22Rv1 (cell line): ENCODE data around the gene MIF.
"Not testable (repeated sequence)": the region's sequence is repeated elsewhere in the genome, so short reads cannot be mapped to it uniquely, and the experiment has no call there.

Source experiments
- H3K27ac ChIP-seq: fragments of 450-650 bp; 2 replicates; pipeline ENCODE4 v1.5.1; 2017
- CTCF ChIP-seq: fragments of 450-650 bp; IDR thresholded peaks from 2 replicates; pipeline ENCODE4 v1.5.1; 2017; ENCODE audit warnings: mild to moderate bottlenecking
- ZFX ChIP-seq: fragments of 450-650 bp; IDR thresholded peaks from 2 replicates; pipeline ENCODE4 v1.6.1; 2017; ENCODE audit warnings: antibody characterized with exemption, borderline replicate concordance

MIF gene

GRCh38 chr22:23913661-23914353 lies 19.6 kb downstream of the MIF start:
- TF ChIP-seq CTCF (no peak), ZFX (no peak)
- peak overlapping the region; percentile 84 for H3K27ac ChIP-seq

- H3K27ac ChIP-seq, result peak overlapping the region; percentile 84
- TF ChIP-seq CTCF (no peak), ZFX (no peak)
Measured at GRCh38 chr22:23915290-23915689, 21.1 kb downstream of the MIF start.

- H3K27ac ChIP-seq, result not testable (repeated sequence)
Measured at GRCh38 chr22:23920267-23920611, 26.1 kb downstream of the MIF start.

GRCh38 chr22:23921586-23922201 lies 27.5 kb downstream of the MIF start:
- peak overlapping the region; percentile 13; the same call in 1 of the 2 replicates for H3K27ac ChIP-seq

GRCh38 chr22:23922921-23923320 lies 28.7 kb downstream of the MIF start:
- 0 out of 2 replicates have a peak overlapping the region, but pooled peaks have one; percentile 13 for H3K27ac ChIP-seq
- TF ChIP-seq CTCF (no peak), ZFX (no peak)

GRCh38 chr22:23925020-23925606 lies 30.9 kb downstream of the MIF start:
- no peak overlapping the region for H3K27ac ChIP-seq
- TF ChIP-seq ZFX (no peak), CTCF (no peak)

GRCh38 chr22:23926561-23926960 lies 32.4 kb downstream of the MIF start:
- H3K27ac ChIP-seq, result no peak overlapping the region
- TF ChIP-seq CTCF (no peak), ZFX (no peak)

- H3K27ac ChIP-seq, result no peak overlapping the region
- TF ChIP-seq ZFX (no peak), CTCF (no peak)
Measured at GRCh38 chr22:23938328-23939016, 44.3 kb downstream of the MIF start.
